Activated CD8-positive, alpha-beta T cell treated with anti-CD3 and anti-CD28 coated beads for 36 hours (primary cell): ENCODE data around the gene FGF14. TPM values are rescaled to one million over a fixed set of nuclear protein-coding genes. Genes with fewer than 3 reads are reported as not detected.

Experiments used
- ATAC-seq: fragments of 200-7000 bp; cut with Tn5 transposase; one replicate; pipeline ENCODE4 v1.10.0; 2021; ENCODE audit warnings: mild to moderate bottlenecking, moderate library complexity
- CTCF ChIA-PET: fragments of 350-600 bp; sonication (Branson Sonifier 250); formaldehyde crosslinking; loops from one replicate; lab custom pipeline; 2021; ENCODE audit warnings: antibody characterized with exemption; lab: Charles Lee
- POLR2A ChIA-PET: fragments of 350-600 bp; sonication (Branson Sonifier 250); formaldehyde crosslinking; loops from one replicate; lab custom pipeline; 2021; ENCODE audit warnings: antibody characterized with exemption; lab: Charles Lee
- DNase-seq: peaks from one replicate; pipeline ENCODE4 v3.0.0-alpha.2; 2020
- H3K27ac Mint-ChIP-seq: one replicate; pipeline ENCODE4 v1.8.0; 2021; ENCODE audit warnings: mild to moderate bottlenecking, mixed read lengths
- H3K27me3 Mint-ChIP-seq: one replicate; pipeline ENCODE4 v1.8.0; 2021; ENCODE audit warnings: mixed read lengths
- H3K36me3 Mint-ChIP-seq: one replicate; pipeline ENCODE4 v1.8.0; 2021; ENCODE audit warnings: low read depth, mixed read lengths
- H3K4me1 Mint-ChIP-seq: one replicate; pipeline ENCODE4 v1.8.0; 2021; ENCODE audit warnings: low read depth, mixed read lengths
- H3K4me3 Mint-ChIP-seq: one replicate; pipeline ENCODE4 v1.8.0; 2021; ENCODE audit warnings: mild to moderate bottlenecking, moderate library complexity, mixed read lengths
- H3K9me3 Mint-ChIP-seq: one replicate; pipeline ENCODE4 v1.8.0; 2021; ENCODE audit warnings: mixed read lengths
- CTCF ChIP-seq: fragments of 200-600 bp; IDR thresholded peaks from one replicate; pipeline ENCODE4 v1.8.0; 2022; ENCODE audit warnings: antibody characterized with exemption, mild to moderate bottlenecking
- intact Hi-C: fragments of 100-400 bp; cut with micrococcal nuclease; formaldehyde crosslinking; loops from one replicate; pipeline ENCODE4 v1.10.0; 2022
- total RNA-seq, 2 experiments: library from RNA; stranded (reverse); gene quantifications; one replicate each; pipeline ENCODE4 v1.2.3, GENCODE V29; 2021

The FGF14 gene
- total RNA-seq, 2 experiments from 2014 or later = not detected

GRCh38 chr13:101925731-101926130 lies 476.1 kb downstream of the FGF14 start:
- Mint-ChIP-seq H3K36me3 (no peaks in the 10 kb centered on the region), H3K4me1 (no peaks in the 10 kb centered on the region), H3K27me3 (peaks cover 13% of the 10 kb centered on the region), H3K27ac (no peak overlapping the region), H3K9me3 (no peaks in the 10 kb centered on the region), H3K4me3 (no peak overlapping the region)
- ChIA-PET CTCF (no interaction called here), POLR2A (no interaction called here)
- TF ChIP-seq CTCF = no peak
- intact Hi-C loops = no loop called here
- no peak for ATAC-seq
- no peak for DNase-seq

DNA sequence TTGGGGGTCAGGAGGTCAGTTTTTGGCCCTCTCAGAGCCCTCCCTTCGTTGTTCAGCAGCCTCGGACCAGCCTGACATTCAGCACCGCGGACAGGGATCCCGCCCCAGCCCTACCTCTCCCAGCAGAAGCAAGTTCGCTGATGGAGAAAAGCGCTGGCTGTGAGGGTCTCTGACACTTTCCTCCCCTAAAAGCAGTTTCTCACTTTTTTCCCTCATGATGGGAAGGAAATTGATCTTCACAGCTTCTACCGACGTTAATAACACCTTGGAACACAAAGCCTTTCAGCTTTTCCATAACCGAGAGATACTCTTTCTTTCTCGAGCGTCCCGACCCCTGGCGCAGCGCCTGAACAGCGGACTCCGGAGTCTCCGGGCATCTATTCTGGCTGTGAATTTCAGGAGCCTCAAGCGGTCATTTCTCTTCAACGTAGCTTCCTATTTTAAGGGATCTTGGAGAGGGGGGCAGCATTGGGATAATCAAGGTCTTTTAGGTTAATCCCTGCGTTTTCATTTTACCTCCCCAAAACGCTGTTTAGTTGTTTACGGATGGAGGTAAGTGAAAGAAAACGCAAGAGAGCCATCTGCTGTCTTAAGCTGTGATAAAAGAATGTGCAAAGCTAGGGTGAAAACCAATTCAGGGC lies 482.2 kb downstream of the FGF14 start:
- intact Hi-C loops = no loop called here
- Mint-ChIP-seq H3K4me1 (no peaks in the 10 kb centered on the region), H3K9me3 (no peaks in the 10 kb centered on the region), H3K4me3 (no peak overlapping the region), H3K27me3 (peaks cover 52% of the 10 kb centered on the region), H3K27ac (no peak overlapping the region), H3K36me3 (no peaks in the 10 kb centered on the region)
- no peak for TF ChIP-seq CTCF
- DNase-seq (no peak), ATAC-seq (no peak)
- ChIA-PET CTCF (interaction anchor here (0.9 kb wide), 1 partner anchor 9 kb away, joined by 3 read pairs; no protein-coding TSS in a partner anchor), POLR2A (interaction anchor here (0.6 kb wide), 1 partner anchor 1424 kb away, joined by 3 read pairs; no protein-coding TSS in a partner anchor)

GRCh38 chr13:101917833-101918661 lies 483.8 kb downstream of the FGF14 start:
- ATAC-seq (no peak), DNase-seq (no peak)
- Mint-ChIP-seq H3K27ac (no peak overlapping the region), H3K36me3 (no peaks in the 10 kb centered on the region), H3K9me3 (no peaks in the 10 kb centered on the region), H3K4me3 (no peak overlapping the region), H3K27me3 (peaks cover 52% of the 10 kb centered on the region), H3K4me1 (no peaks in the 10 kb centered on the region)
- intact Hi-C loops = no loop called here
- ChIA-PET POLR2A (no interaction called here), CTCF (no interaction called here)
- no peak for TF ChIP-seq CTCF

DNA sequence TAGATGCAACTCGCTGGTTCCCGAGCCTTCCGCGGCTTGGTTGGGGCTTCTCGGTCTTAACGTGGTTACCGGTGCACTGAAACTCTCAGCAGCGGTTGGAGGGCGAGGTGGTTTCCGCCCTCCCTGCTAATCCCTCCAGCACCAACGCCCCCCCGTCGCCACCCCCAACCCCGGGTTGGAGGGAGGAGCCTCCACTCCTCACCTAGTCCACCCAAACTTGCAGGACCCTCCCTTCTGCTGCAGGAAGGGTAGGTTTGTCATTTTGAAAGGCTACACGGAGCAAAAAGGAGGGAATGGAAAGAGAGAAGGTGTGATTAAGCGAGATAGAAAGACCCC lies 484.4 kb downstream of the FGF14 start:
- no peak for DNase-seq
- ChIA-PET POLR2A (no interaction called here), CTCF (no interaction called here)
- Mint-ChIP-seq H3K27ac (no peak overlapping the region), H3K4me1 (no peaks in the 10 kb centered on the region), H3K27me3 (peaks cover 52% of the 10 kb centered on the region), H3K36me3 (no peaks in the 10 kb centered on the region), H3K4me3 (no peak overlapping the region), H3K9me3 (no peaks in the 10 kb centered on the region)
- ATAC-seq = no peak
- TF ChIP-seq CTCF = no peak
- intact Hi-C loops = no loop called here
